ENCODE measurements around the gene ITGAE.
"Not testable (repeated sequence)": the region's sequence is repeated elsewhere in the genome, so short reads cannot be mapped to it uniquely, and the experiment has no call there.

The ITGAE gene

DNA sequence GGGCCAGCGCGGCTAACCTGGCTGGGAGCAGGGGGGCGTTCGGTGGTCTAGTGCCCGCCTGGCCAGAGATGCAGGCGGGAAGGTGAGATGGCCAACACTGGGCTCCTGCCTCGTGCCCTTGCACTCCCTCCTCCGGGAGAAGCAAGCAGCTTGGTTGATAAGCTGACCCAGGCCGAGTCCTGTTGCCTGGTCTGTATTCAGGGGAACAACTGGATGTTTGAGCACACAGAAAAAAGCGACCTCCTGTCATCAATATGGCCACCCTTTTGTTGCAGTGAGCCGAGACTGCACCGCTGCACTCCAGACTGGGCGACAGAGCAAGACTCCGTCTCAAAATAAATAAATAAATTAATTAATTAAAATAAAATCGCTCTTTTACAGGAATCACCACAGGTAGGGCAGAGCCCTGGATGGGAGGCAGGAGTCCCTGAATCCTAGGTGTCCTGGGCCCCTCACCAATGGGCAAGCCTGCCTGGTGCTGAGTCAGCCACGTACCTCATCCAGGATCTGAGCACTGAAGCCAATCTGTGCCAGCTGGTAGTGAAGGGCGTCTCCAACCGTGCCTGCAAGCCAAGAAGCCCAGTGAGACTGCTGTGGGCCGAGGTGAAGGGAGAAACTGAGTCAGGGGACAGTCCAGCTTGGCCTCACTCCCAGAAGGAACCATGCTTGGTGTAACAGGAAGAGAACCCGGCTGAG lies 45.5 kb downstream of the ITGAE start:
- no peak for DNase-seq

DNA sequence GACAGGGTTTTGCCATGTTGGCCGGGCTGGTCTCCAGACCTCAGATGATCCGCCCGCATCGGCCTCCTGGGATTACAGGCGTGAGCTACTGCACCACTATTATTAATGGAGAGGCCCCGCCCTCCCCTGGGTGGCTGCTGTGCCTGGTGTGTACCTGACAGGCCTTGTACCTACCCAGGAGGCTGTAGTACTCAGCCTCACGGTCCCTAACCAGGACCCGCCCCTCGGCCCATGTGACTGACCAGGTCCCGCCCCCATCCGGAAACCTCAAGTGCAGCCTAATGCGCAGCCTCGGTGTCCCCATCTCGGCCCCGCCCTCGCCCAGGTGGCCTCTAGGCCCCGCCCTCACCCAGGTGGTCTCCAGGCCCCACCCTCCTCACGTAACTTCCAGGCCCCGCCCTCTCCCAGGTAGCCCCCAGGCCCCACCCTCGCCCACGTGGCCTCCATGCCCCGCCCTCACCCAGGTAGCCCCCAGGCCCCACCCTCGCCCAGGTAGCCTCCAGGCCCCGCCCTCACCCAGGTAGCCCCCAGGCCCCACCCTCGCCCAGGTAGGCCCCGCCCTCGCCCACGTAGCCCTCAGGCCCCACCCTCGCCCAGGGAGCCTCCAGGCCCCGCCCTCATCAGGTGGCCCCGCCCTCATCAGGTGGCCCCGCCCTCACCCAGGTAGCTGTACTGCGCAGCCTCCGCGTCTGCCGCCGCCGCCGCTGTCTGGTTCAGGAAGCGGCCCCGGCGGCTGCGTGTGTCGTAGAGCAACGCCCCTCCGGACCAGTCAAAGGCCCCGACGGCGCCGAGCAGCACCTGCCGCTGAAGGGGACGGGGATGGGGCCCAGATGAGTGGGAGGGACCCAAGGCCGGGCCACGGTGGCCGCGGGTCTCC lies 46.3 kb downstream of the ITGAE start:
- DNase-seq, result no peak

DNA sequence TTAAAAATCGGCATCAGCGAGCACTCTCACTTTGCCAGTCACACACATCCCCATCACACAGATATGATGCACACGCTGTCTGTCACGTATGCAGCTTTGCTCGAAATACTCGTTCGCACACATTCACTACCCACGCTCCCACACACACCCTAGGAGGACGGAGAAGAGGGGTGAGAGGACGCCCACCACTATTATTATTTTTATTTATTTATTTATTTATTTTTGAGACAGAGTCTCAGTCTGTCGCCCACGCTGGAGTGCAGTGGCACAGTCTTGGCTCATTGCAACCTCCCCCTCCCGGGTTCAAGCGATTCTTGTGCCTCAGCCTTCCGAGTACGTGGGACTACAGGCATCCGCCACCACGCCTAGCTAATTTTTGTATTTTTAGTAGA lies 46.9 kb downstream of the ITGAE start:
- DNase-seq, result no peak

DNA sequence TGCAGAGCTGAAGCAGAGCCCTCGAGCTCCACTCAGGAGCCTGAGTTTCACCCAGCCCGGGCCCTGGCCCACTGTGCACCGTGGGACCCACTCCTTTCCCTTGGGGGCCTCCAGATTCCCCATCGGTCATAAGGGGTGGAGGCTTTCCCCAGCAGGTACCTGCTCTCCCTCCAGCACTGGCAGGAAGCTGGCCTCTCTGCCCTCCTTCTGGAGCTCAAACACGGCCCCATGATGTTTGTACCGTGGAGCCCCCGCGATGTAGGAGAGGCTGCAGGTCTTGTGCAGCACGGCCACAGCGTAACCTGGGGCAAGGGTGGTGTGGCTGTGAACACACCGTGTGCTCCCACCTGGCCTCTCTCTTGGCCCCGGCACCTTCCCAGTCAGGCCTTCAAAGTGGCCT lies 47.4 kb downstream of the ITGAE start:
- no peak for DNase-seq

DNA sequence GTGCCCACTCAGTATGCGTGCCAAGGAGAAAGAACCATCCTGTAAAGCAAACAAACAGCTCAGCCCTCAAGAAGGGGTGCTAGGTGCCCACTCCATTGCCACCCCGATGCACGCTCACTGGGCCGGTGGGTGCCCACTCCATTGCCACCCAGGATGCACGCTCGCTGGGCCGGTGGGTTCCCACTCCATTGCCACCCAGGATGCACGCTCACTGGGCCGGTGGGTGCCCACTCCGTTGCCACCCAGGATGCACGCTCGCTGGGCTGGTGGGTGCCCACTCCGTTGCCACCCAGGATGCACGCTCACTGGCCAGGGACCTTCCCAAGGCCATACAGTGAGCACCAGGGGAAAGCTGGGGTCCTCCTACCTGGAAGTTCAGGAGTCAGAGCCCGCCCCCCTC lies 49.2 kb downstream of the ITGAE start:
- no peak for DNase-seq

DNA sequence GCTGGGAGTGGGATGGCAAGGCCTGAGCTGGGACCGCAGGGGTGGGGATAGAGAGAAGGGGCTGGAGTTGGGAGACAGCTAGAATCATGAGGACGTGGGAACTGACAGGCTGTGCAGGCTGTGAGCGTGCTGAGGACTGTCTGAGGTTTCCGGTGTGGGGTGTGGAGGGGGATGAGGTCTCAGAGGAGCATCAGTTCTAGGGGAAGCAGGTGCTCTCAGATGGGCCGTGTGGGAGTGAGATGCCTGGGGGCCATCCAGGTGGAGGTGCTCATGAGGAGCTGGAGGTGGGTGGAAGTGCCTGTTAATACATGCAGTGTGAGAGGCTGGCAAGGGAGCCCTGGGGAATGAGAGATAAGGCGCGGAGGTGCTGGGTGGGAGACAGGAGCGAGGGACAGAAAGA lies 50.1 kb downstream of the ITGAE start:
- DNase-seq, result no peak

DNA sequence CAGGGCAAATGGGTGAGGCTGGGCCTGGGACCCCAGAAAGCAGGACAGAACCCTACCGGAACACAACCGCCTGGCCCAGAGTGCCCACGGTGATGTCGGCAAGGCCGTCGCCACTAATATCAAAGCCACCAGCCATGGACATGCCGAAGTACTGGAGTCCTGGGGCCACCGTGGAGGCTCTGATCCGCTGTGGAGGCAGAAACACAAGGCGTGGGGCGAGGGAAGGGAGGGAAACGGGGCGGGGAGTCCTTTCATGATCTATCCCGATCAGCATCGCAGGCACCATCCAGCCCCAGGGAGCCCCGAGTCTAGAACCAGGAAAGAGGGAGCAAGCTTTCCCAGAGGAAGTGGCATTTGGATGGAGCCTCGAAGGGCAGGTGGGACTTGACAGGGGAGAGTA lies 50.7 kb downstream of the ITGAE start:
- no peak for DNase-seq

DNA sequence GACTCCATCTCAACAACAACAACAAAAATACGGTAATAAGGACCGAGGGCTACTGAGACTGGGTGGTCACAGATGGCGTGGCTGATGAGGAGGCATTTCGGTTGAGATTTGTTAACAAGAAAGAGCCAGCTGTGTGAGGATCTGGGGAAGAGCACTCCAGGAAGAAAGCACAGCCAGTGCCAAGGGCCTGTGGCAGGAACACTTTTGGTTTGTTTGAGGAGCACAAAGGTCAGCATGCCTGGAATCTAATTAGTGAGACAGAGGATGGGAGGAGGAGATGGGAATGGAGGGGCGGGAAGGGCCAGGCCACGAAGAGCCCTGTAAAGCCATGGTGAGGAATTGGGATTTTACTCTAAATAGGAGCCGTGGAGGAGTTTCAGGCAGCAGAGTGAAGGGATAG lies 52.4 kb downstream of the ITGAE start:
- no peak for DNase-seq

DNA sequence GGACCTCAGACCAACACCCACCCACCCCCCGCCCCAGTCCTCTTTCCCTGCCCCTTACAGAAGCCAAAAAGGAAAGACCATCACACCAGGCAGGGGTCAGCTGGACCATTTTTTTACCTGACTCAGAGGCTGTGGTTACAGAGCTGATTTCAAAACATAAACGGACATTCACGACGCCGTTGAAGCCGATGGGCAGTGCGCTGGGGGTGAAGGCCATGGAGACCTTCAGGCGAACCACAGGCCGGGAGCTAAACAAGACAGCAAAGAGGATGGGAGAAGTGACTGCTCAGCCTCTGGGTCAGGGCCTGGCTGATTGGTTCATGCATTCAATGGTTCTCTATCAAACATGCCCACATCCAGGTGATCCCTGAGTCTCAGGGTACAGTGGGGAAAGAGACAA lies 53.2 kb downstream of the ITGAE start:
- DNase-seq, result no peak

DNA sequence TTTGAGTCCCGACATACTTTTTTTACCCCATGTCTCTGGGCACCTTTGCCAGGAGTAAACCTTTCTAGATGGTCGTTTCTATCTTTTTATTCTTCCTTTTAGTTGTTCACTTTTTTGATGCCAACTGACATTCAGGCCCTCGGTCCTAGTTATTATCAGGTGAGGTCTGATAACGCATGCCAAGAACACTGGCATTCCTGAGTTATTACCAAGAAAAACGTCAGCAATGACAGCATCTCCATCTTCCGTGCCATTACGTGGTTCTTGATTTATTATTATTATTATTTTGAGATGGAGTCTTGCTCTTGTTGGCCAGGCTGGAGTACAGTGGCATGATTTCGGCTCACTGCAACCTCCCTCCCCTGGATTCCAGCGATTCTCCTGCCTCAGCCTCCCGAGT lies 55.9 kb downstream of the ITGAE start:
- DNase-seq, result no peak

DNA sequence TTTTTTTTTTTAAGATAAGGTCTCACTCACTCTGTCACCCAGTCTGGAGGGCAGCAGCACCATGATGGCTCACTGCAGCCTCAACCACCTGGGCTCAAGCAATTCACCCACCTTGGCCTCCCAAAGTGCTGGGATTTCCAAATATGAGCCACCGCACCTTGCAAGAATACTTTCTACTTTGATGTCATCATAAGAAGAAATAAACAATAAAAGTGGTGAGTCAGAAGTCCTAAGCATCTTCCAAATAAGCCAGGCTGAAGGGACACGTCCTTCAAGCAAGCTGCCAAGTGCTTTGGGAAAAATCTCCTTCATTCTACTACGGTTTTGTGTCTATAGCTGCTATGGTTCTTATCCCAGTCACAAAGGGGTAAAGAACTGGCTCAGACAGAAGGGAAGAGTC lies 57.0 kb downstream of the ITGAE start:
- no peak for DNase-seq

DNA sequence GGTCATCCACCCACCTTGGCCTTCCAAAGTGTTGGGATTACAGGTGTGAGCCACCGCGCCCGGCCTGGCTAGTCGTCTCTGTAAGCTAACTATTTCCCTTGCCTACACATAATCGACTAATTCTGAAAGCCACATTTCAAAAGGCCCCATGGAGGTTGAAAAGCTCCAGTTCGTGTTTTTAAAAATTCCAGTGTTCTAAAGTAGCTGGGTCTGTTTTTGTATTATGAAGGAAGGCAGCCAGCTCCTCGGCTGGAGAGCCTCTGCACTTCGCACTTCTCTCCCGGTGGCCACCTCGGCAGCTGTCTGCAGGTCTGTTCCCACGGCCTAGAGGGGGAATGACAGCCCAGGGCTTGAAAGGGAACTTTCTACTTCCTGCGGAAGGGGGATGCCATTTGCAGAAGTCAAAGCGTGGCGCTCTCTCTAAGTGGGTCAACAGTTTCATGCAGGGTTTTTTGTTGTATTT lies 60.3 kb downstream of the ITGAE start:
- DNase-seq, result no peak

DNA sequence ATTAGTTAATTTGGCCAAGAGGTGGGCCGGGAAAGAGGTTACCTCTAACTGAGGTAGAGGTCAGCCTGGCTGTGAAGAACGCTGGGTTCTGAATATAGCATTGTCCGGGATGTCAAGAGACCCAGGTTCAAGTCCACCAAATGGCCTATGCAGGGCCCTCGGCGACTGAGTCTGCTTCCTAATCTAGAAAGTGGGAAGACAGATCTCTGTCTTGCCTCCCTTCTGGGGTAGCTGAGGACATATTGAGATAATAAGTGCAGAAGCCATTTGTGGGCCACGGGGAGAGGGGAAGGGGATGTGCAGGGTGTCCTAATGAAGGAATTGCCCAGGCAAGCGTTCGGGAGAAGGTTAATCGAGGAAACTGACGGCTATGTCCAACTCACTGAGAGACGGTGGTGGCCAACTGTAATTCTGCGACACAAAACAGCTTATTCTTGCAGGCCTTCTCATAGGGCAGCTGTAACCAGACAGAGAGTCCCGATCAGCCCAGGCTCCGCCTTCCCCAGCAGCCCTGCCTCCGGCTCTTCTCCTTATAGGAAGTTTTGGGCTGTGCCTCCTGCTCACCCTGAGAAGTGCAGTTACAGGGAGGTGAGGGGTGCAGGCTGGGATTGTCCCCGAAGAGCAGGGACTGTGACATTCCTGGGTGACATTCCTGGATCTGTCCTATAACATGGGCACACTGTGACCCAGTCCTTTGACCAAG lies 61.4 kb downstream of the ITGAE start:
- DNase-seq, result no peak

DNA sequence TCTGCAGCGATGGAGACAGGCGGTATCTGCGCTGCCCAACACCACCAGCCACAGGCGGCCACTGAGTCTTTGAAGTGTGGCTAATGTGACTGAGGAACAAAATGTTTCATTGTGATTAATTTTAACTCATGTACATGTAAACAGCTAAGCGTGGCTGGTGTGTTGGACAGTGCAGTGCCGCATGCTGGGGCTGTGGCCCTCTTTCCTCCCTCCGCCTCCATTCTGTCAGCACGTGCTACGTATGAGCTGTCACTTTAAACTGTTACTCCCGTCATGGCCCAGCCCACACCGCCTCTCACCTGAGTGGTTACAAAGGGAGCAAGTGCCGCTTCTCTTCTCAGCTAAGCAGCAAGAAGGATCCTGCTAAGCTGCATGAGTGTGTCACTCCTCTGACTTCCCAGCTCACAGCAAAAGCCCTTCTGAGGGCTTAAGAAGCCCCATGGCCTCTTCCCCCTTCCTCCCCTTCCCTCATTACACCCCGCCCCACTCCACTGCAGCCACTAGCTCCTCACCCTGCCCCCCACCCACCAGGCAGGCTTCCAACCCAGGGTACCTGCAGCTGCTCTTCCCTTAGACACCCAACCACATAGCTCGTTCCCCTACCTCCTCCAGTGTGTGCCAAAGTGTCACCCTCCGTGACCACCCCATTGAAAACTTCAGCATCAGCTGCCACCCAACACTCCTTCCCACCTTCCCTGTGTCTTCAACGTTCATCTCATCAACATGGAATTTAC lies 62.3 kb downstream of the ITGAE start:
- DNase-seq, result no peak

DNA sequence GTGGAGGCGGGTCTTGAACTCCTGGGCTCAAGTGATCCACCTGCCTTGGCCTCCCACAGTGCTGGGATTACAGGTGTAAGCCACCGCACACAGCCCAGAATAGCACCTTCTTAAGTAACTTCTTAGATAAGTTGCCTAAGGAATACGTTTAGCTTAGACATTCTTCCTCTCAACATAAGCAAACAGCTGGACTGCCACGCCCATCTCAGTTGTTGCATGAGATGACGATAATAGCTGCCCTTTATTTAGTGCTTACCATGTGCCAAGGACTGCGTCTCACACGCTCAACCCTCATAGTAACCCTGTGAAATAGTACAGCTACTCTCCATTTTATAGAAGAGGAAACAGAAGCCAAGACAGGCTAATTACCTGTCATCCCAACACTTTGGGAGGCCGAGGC lies 65.5 kb downstream of the ITGAE start:
- DNase-seq, result no peak

DNA sequence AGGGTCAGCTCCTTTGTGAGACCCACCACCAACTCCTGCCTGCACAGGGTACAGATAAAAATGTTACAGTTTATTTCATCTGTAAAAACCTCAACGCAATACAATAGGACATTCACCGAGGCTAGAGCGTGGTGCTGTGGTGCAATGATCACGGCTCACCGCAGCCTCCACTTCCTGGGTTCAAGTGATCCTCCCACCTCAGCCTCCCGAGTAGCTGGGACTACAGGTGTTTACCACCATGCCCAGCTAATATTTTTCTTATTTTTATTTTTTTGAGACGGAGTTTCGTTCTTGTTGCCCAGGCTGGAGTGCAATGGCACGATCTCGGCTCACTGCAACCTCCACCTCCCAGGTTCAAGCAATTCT lies 66.1 kb downstream of the ITGAE start:
- not testable (repeated sequence) for DNase-seq

DNA sequence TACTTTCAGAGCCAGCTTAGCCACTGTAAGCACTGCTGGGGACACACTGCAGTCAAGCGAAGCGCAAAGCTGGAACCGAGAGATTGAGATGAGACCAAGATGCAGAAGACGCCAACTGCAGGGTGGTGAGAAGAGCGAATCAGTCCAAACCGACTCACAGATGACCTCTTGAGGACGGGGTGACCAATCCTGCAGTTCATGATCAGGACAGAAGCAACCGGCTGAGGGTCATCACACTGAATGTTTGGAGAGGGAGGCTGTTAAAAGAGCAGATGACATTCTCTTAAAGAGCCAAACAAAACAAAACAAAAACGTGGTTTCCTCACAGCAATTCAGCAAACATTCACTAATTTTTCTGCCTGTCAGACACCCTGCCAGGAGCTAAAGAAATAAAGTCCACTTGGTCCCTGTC lies 68.8 kb downstream of the ITGAE start:
- no peak for DNase-seq

DNA sequence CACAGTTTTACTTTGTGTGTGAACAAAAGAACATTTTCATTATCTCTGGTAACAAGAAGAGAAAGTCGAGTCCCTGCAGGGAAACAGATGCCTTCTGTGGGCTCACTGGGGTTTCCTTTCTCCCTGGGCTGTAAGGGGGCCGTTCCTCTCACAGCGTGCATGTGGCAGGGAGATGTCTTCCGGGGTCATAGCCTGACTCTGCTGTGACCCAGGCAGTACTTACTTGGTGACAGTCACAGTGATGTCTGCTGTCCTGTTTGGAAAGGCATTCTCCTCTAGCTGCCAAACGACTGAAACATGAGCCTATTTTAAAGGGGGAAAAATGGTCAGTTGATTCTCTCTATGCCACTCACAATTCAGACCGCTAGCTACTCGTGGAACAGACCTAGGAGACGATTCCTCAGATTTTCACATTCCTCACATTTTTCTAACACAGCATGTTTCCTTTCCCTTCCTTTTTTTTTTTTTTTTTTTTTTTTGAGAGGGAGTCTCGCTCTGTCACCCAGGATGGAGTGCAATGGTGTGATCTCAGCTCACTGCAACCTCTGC lies 70.0 kb downstream of the ITGAE start:
- no peak for DNase-seq

DNA sequence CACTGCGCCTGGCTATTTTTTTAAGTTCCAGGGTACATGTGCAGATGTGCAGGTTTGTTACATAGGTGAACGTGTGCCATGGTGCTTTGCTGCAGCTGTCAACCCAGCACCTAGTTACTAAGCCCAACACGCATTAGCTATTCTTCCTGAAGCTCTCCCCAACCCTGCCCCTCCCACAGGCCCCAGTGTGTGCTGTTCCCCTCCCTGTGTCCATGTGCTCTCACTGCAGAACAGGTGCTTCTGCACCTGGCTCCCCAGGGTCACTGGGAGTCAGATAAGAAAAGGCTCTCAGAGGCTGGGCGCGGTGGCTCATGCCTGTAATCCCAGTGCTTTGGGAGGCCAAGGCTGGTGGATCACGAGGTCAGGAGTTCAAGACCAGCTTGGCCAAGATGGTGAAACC lies 71.1 kb downstream of the ITGAE start:
- DNase-seq, result no peak

DNA sequence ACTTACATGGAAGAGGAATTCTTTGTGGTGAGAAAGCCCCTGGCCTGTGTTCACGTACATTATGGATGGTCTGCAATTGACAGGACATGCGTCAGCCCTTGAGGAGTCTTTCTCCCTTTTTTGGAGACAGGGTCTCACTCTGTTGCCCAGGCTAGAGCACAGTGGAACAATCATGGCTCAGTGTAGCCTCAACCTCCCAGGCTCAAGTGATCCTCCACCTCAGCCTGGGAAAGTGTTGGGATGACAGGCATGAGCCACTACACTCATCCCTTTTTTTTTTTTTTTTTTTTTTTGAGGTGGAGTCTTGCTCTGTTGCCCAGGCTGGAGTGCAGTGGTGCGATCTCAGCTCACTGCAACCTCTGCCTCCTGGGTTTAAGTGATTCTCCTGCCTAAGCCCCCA lies 72.9 kb downstream of the ITGAE start:
- DNase-seq, result not testable (repeated sequence)

DNA sequence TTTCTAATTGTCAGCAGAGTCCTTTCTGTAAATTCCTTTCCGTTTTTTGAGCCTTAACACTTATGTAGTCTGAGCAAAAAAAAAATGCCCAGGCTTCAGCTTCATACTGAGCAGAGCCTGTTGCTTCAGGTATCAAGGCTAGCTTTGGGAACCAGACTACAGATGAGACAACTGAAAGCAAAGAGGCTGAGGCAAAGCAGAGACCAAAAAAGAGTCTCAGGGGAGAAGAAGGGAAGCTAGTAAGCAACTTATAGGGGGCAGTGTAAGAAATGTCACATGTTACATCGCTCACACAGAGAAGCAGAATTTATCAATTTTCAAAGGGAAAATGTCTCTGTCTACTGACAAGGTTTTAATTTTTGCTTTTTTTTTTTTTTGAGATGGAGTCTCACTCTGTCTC lies 73.9 kb downstream of the ITGAE start:
- DNase-seq, result no peak

DNA sequence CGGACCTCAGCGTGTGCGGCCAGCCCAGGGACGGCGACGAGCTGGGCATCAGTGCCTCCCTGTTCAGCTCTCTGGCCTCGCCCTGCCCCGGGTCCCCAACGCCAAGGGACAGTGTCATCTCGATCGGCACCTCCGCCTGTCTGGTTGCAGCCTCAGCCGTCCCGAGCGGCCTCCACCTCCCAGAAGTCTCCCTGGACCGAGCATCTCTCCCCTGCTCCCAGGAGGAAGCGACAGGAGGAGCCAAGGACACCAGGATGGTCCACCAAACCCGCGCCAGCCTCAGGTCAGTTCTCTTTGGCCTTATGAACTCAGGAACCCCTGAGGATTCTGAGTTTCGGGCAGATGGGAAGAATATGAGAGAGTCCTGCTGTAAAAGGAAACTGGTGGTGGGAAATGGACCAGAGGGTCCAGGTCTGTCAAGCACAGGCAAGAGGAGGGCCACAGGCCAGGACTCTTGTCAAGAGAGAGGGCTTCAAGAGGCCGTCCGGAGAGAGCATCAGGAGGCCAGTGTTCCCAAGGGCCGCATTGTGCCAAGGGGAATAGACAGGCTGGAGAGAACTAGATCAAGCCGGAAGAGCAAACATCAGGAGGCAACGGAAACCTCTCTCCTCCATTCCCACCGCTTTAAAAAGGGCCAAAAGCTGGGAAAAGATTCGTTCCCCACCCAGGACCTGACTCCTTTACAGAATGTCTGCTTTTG lies 76.5 kb downstream of the ITGAE start:
- DNase-seq, result no peak
